GM10266 (cell line): ENCODE data around the gene UNC119B.

Source experiments
- DNase-seq: peaks from one replicate; pipeline ENCODE4 v3.0.0; 2012; ENCODE audit errors: extremely low spot score
- CTCF ChIP-seq: IDR thresholded peaks from 2 replicates; pipeline ENCODE4 v1.5.1; 2012; ENCODE audit warnings: mild to moderate bottlenecking, low read depth; ENCODE audit not compliant: control insufficient read depth, insufficient read depth; ENCODE audit errors: missing control alignments

UNC119B gene

GRCh38 chr12:120760349-120761254, 50.3 kb downstream of the UNC119B start:
- no peak for TF ChIP-seq CTCF
- no peak for DNase-seq

- DNase-seq: no peak
- TF ChIP-seq CTCF: no peak
Observed at GRCh38 chr12:120761519-120761934, 51.3 kb downstream of the UNC119B start.

GRCh38 chr12:120762086-120762485, 51.8 kb downstream of the UNC119B start:
- TF ChIP-seq CTCF: no peak
- DNase-seq: no peak

- DNase-seq: no peak
- TF ChIP-seq CTCF: no peak
Observed at GRCh38 chr12:120763250-120763649, 53.0 kb downstream of the UNC119B start.

- TF ChIP-seq CTCF: no peak
- no peak for DNase-seq
Observed at GRCh38 chr12:120764816-120765215, 54.6 kb downstream of the UNC119B start.

- no peak for TF ChIP-seq CTCF
- no peak for DNase-seq
Observed at GRCh38 chr12:120766566-120766965, 56.3 kb downstream of the UNC119B start.
